Loucy (cell line): Measurements from ENCODE around the gene SREK1IP1.
A peak's percentile ranks its signal among the peaks of the same experiment; 100 is the strongest.

Experiments
- H2AFZ ChIP-seq: fragments of 200-600 bp; sonication (generic); 2 replicates; pipeline ENCODE4 v1.6.0; 2016; ENCODE audit warnings: antibody characterized with exemption, mild to moderate bottlenecking, low read length, moderate library complexity
- H3F3A ChIP-seq: fragments of 200-600 bp; 2 replicates; pipeline ENCODE4 v1.6.0; 2016; ENCODE audit warnings: antibody characterized with exemption, low read depth, mild to moderate bottlenecking
- H3K27me3 ChIP-seq: fragments of 200-600 bp; sonication (generic); 2 replicates; pipeline ENCODE4 v1.6.1; 2014; ENCODE audit warnings: low read length, mild to moderate bottlenecking; ENCODE audit not compliant: insufficient read depth, poor library complexity, severe bottlenecking
- H3K36me3 ChIP-seq: fragments of 200-600 bp; sonication (generic); 2 replicates; pipeline ENCODE4 v1.6.1; 2016; ENCODE audit warnings: low read length; ENCODE audit not compliant: insufficient read depth
- H3K4me1 ChIP-seq: fragments of 200-600 bp; sonication (generic); 2 replicates; pipeline ENCODE4 v1.5.1; 2014; ENCODE audit warnings: low read length, mild to moderate bottlenecking; ENCODE audit not compliant: insufficient read depth, poor library complexity, severe bottlenecking
- H3K4me2 ChIP-seq: fragments of 200-600 bp; sonication (generic); 2 replicates; pipeline ENCODE4 v1.6.0; 2014; ENCODE audit warnings: antibody characterized with exemption, low read length, low read depth, mild to moderate bottlenecking; ENCODE audit not compliant: poor library complexity, severe bottlenecking
- H3K4me3 ChIP-seq: fragments of 200-600 bp; sonication (generic); 2 replicates; pipeline ENCODE4 v1.5.1; 2014; ENCODE audit warnings: low read length, mild to moderate bottlenecking, mixed read lengths; ENCODE audit not compliant: poor library complexity, severe bottlenecking
- H3K79me2 ChIP-seq: fragments of 200-600 bp; sonication (generic); 2 replicates; pipeline ENCODE4 v1.6.1; 2014; ENCODE audit warnings: low read length; ENCODE audit not compliant: insufficient read depth
- H3K9ac ChIP-seq: fragments of 200-600 bp; sonication (generic); 2 replicates; pipeline ENCODE4 v1.6.0; 2014; ENCODE audit warnings: mild to moderate bottlenecking, low read depth, low read length, moderate library complexity; ENCODE audit not compliant: poor library complexity, severe bottlenecking
- H3K9me2 ChIP-seq: fragments of 200-600 bp; sonication (generic); replicated peaks from 2 replicates; pipeline ENCODE4 v1.6.1; 2016; ENCODE audit warnings: low read depth, low read length, mixed read lengths
- H3K9me3 ChIP-seq: fragments of 200-600 bp; sonication (generic); 2 replicates; pipeline ENCODE4 v1.6.1; 2014; ENCODE audit warnings: mild to moderate bottlenecking, antibody characterized with exemption, low read length, low read depth; ENCODE audit not compliant: insufficient read depth
- H4K20me1 ChIP-seq: fragments of 200-600 bp; sonication (generic); 2 replicates; pipeline ENCODE4 v1.6.0; 2014; ENCODE audit warnings: antibody characterized with exemption, low read length, mild to moderate bottlenecking; ENCODE audit not compliant: insufficient read depth, poor library complexity, severe bottlenecking
- EZH2phosphoT487 ChIP-seq: fragments of 200-600 bp; IDR thresholded peaks from 2 replicates; pipeline ENCODE4 v1.6.1; 2018; ENCODE audit warnings: antibody characterized with exemption, mild to moderate bottlenecking, moderate library complexity, borderline replicate concordance
- TF ChIP-seq, protein P1 (sequence below): fragments of 200-600 bp; sonication (generic); conservative IDR thresholded peaks from 2 replicates; pipeline ENCODE4 v1.5.1; 2014; ENCODE audit warnings: mild to moderate bottlenecking, antibody characterized with exemption, low read length

SREK1IP1 gene

DNA sequence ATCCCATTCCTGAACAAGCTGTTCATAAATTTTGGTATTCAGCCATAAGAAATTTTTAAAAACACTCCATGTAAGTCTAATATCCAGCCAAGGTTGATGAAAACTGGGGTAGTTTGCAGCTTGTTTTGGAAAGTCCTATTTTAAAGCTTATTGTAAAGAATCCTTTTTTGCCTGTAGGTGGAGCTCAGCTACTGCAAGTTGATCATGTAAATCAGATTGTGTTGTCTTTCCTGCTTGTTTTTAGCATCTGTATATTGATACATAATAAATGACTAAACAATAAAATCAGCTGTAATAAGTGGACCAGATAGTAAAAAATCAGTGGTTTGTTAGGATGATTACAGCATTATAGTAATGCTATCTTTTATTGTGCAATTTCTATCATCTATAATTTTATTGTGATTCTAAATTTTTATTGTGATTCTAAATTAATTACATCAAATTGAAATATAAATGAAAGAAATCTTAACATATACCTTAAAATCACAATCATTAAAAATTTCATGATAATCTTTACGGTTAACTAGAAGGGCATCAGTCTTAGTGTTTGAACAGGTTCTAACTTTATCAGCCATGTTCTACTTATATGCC is 42.7 kb upstream of the SREK1IP1 start:
- H3K4me3 ChIP-seq, result no peak overlapping the region
- H2AFZ ChIP-seq, result no peak overlapping the region
- H3K79me2 ChIP-seq, result no peaks in the 10 kb centered on the region

DNA sequence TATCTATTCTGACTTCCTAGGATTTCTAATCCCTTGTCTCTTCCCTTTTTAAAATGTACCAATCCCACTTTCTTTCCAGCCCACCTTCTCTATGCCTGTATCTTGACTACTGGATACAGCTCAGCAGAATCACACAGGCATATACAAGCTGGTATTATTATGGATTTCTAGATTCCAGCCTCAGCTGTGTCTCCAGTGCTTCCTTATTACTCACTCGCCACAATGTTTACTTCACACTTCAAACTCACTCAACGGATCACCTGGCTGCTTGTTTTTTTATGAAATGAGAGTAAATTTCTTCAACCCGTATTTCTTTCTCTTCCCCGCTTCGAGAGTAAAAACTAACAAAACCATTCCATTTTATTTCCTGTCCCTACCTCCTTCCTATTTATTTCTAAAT is 39.0 kb upstream of the SREK1IP1 start:
- H4K20me1 ChIP-seq, result no peaks in the 10 kb centered on the region
- no peak overlapping the region for H3K4me2 ChIP-seq
- H2AFZ ChIP-seq, result no peak overlapping the region
- no peaks in the 10 kb centered on the region for H3K27me3 ChIP-seq
- no peak overlapping the region for H3K4me3 ChIP-seq
- peaks cover 14% of the 10 kb centered on the region; the same call in 1 of the 2 replicates for H3K36me3 ChIP-seq
- H3K9ac ChIP-seq, result no peak overlapping the region
- no peaks in the 10 kb centered on the region for H3K9me2 ChIP-seq
- H3K9me3 ChIP-seq, result no peaks in the 10 kb centered on the region
- no peaks in the 10 kb centered on the region for H3K4me1 ChIP-seq
- H3F3A ChIP-seq, result no peaks in the 10 kb centered on the region
- H3K79me2 ChIP-seq, result no peaks in the 10 kb centered on the region
- TF ChIP-seq EZH2phosphoT487, result no peak
- TF ChIP-seq, protein P1, sequence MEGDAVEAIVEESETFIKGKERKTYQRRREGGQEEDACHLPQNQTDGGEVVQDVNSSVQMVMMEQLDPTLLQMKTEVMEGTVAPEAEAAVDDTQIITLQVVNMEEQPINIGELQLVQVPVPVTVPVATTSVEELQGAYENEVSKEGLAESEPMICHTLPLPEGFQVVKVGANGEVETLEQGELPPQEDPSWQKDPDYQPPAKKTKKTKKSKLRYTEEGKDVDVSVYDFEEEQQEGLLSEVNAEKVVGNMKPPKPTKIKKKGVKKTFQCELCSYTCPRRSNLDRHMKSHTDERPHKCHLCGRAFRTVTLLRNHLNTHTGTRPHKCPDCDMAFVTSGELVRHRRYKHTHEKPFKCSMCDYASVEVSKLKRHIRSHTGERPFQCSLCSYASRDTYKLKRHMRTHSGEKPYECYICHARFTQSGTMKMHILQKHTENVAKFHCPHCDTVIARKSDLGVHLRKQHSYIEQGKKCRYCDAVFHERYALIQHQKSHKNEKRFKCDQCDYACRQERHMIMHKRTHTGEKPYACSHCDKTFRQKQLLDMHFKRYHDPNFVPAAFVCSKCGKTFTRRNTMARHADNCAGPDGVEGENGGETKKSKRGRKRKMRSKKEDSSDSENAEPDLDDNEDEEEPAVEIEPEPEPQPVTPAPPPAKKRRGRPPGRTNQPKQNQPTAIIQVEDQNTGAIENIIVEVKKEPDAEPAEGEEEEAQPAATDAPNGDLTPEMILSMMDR, result no peak

More for the DNA sequence above, 42.7 kb upstream of the SREK1IP1 start:
- Histone ChIP-seq H3K4me1 (no peaks in the 10 kb centered on the region), H3K9me2 (no peaks in the 10 kb centered on the region), H3K4me2 (no peak overlapping the region), H3F3A (no peaks in the 10 kb centered on the region), H4K20me1 (no peaks in the 10 kb centered on the region), H3K27me3 (no peaks in the 10 kb centered on the region), H3K9ac (no peak overlapping the region), H3K9me3 (no peaks in the 10 kb centered on the region), H3K36me3 (peaks cover 10% of the 10 kb centered on the region; the same call in 1 of the 2 replicates)
- TF ChIP-seq, protein P1, result peak; percentile 84
- no peak for TF ChIP-seq EZH2phosphoT487

DNA sequence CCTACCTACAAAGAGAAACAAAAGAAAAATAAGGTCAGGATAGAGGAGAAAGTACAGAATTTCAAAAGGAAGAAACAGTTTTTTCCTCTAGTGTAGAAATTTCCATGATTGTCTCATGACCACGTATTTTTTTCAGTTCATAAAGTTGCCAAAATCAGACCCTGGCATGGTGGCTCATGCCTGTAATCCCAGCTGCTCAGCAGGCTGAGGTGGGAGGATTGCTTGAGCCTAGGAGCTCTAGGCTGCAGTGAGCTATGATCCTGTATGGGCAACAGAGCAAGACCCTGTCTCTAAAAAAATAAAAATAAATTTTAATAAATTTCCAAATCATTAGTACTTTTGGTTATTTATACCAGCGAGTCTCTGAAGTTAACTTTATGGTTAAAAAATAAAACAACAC is 38.0 kb upstream of the SREK1IP1 start:
- Histone ChIP-seq H3K9me3 (no peaks in the 10 kb centered on the region), H3F3A (no peaks in the 10 kb centered on the region), H3K4me3 (no peak overlapping the region), H3K9ac (no peak overlapping the region), H2AFZ (no peak overlapping the region), H3K9me2 (no peaks in the 10 kb centered on the region), H3K36me3 (peaks cover 24% of the 10 kb centered on the region; the same call in 1 of the 2 replicates), H4K20me1 (no peaks in the 10 kb centered on the region), H3K27me3 (no peaks in the 10 kb centered on the region), H3K4me2 (no peak overlapping the region), H3K4me1 (no peaks in the 10 kb centered on the region), H3K79me2 (no peaks in the 10 kb centered on the region)
- TF ChIP-seq EZH2phosphoT487, result no peak
- TF ChIP-seq, protein P1, result no peak
